ENCODE data around the gene ZNF573. TPM values are rescaled to one million over a fixed set of nuclear protein-coding genes. Genes with fewer than 3 reads are reported as not detected.

The ZNF573 gene
- total RNA-seq, 1 experiment from 2014 or later, result 0.48 TPM

DNA sequence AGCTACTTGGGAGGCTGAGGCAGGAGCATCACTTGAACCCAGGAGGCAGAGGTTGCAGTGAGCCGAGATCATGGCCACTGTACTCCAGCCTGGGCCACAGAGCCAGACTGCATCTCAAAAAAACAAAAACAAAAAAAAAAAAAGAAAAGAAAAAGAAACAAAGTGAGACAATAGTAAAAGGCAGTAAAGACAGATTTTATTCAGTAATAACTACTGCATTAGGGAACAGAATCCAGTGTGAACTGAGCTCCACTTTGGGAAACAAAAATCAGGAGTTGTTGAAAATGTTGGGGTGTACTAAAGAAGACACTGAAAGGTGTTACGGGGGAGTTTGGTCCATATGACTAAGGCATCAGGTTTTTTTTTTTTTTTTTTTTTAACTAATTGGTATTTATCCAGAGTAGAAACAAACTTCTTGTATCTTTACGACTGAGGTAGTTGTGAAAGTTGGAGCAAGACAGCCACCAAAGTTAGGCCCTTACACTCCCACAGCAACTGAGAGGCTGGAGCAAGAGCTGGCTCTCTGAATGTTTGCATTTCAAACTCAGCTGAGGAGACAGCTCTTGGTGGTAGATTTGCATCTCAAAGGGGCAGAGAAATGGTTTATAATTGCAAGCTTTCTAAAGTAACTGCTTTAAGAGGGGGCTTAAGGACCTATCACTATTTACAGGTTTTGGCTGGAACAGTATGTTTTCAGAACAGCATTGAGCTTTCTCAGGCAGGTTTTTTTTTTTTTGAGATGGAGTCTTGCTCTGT lies 84.1 kb downstream of the ZNF573 start:
- no peak for DNase-seq (ENCODE audit: low spot score)

DNA sequence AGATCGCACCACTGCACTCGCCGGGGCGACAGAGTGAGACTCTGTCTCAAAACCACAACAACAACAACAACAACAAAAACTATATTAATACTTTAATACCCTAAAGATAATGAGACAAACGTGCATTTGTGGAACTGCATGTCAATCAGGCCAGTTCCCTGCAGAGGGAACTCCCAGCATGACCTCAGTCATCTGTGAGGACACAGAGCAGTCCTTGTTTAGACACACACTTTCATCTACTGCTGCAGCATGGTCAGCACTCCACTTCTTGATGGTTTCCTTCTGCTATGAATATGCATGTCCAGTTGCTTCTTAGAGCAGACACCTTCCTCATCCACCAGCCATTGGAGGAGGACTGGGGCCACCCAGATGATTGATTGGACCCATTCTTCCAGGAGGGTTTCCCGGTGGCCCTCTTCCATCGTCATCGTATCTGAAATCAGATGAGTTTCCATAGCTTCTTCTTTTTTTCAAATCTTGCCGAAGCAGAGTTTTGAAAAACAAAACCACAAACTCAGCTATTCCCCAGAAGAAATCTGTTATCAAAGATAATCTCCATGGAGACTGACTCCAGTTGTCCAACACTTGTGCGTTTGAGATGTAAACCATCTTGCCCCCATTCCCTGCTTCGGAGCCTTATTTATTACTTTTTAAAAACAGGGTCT lies 86.3 kb downstream of the ZNF573 start:
- DNase-seq (ENCODE audit: low spot score), result no peak

DNA sequence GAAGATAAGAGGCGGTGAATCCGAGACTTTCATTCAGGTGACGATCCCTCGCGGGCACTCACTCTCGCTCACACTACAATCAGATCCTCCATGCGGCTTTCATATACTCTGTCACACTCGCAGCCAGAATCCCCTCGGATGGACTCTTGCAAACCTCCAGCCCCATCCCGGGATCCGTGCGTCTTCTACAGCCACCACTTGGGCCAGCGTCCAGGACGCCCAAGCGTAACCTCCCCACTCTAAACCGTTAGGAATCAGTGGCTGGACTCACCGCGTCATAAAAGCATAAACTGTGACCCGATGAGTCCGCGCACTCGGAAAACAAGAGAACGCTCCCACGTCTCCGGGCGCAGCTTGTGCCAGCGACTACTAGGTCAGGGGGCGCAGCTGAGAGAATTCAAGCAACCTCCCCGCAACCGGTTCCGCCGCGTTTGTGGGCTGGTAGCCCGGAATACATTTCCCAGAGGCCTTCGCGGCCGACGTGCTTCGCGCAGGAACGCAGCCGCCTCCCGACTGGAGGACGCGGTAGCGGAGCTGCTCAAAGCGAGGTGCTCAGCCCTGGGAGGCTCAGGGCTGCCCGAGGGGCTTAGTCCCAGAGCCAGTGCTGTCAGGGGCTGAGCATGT lies 87.4 kb downstream of the ZNF573 start:
- DNase-seq (ENCODE audit: low spot score), result no peak

Small RNAs within 50 kb of the gene (small RNA-seq; reads per million reads assigned to genes)
- not detected for gene SELENOKP1

Other genes with a start within 250 kb of the ZNF573 start
- 0.03 and 0.10 TPM in 2 replicates for gene ZNF571, start 184.8 kb downstream of the ZNF573 start, total RNA-seq (2014; rRNA removed; shearing (Covaris generic))
- 0.03 TPM in 1 of 2 replicates, not detected in the other for gene ZNF540, start 184.7 kb downstream of the ZNF573 start, total RNA-seq (2014; rRNA removed; shearing (Covaris generic))
- gene ZFP30, start 124.1 kb downstream of the ZNF573 start, total RNA-seq (2014; rRNA removed; shearing (Covaris generic)), result not detected in 2 replicates
- 0.10 and 0.46 TPM in 2 replicates for gene ZNF607, start 59.8 kb downstream of the ZNF573 start, total RNA-seq (2014; rRNA removed; shearing (Covaris generic))
- gene WDR87, start 127.0 kb upstream of the ZNF573 start, total RNA-seq (2014; rRNA removed; shearing (Covaris generic)), result not detected in 2 replicates
- 86.4 and 98.5 TPM in 2 replicates for gene SIPA1L3, start 127.6 kb upstream of the ZNF573 start, total RNA-seq (2014; rRNA removed; shearing (Covaris generic))